Peyer's patch (tissue), 4 donors: ENCODE measurements around the gene FSTL1. TPM values are rescaled to one million over a fixed set of nuclear protein-coding genes. Genes with fewer than 3 reads are reported as not detected.

ENCODE experiments used
- DNase-seq, 3 donors: peaks; one replicate each; pipeline ENCODE4 v3.0.0-alpha.2; 2017 to 2019
- H3K27ac ChIP-seq, 4 donors: fragments of 200-600 bp; sonication (generic); one replicate each; pipeline ENCODE4 v1.5.1; 2016 to 2019
- H3K27me3 ChIP-seq, 2 donors: fragments of 200-600 bp; sonication (generic); one replicate each; pipeline ENCODE4 v1.5.1; 2019
- H3K36me3 ChIP-seq, 3 donors: fragments of 200-600 bp; sonication (generic); one replicate each; pipeline ENCODE4 v1.5.1; 2016 to 2019
- H3K4me1 ChIP-seq, 4 donors: fragments of 200-600 bp; sonication (generic); one replicate each; pipeline ENCODE4 v1.5.1; 2016 to 2019
- H3K4me3 ChIP-seq, 4 donors: fragments of 200-600 bp; sonication (generic); 1 replicate in 3 of 4; 2 replicates in 1 of 4; pipeline ENCODE4 v1.5.1; 2016 to 2019; ENCODE audit warnings: mild to moderate bottlenecking in 1 of 4
- H3K9me3 ChIP-seq, 4 donors: fragments of 200-600 bp; sonication (generic); one replicate each; pipeline ENCODE4 v1.5.1; 2016 to 2019; ENCODE audit warnings: mild to moderate bottlenecking in 1 of 4
- POLR2A ChIP-seq, 2 donors: fragments of 450-650 bp; IDR thresholded peaks; one replicate each; pipeline ENCODE4 v1.5.1; 2017; ENCODE audit warnings: antibody characterized with exemption in 2 of 2, mild to moderate bottlenecking in 2 of 2, moderate library complexity in 2 of 2
- total RNA-seq, 4 donors: library from RNA; depleted of rRNA; stranded (reverse); fragments of >200 nt; gene quantifications; one replicate each; pipeline ENCODE4 v1.1.0, GENCODE V29; 2016
- TF ChIP-seq, protein P1 (sequence below), 6 experiments: fragments of 450-650 bp in 4 of 6; fragments of 200-600 bp in 2 of 6; sonication (generic) in 1 of 6; IDR thresholded peaks; one replicate each; pipeline ENCODE4 v1.5.1; 2017 to 2019; ENCODE audit warnings: antibody characterized with exemption in 6 of 6, mild to moderate bottlenecking in 3 of 6, moderate library complexity in 1 of 6

FSTL1 gene
- total RNA-seq, 4 donors from 2014 or later: 22.2 to 84.2 (median 59.8) TPM

DNA sequence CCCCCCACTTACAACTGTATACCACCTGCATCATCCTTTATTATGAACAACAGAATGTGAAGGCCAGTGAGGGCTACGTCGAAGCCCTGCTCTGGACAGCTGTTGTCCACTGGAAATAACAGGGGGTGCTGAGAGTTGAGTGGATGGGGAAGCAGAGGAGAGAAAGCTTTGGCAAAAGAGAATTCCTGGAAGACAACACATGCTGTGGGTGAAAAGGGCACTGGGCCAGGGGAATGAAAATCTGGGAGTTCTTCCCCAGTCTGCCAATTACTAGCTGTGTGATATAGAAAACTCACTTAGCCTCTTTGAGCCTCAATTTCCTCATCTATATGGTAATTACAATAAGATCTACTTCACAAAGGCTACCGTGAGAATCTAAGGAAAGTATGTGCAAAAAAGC, 40.7 kb downstream of the FSTL1 start:
- Histone ChIP-seq H3K36me3 (peaks cover 0 to 50% (median 0%) of the 10 kb centered on the region in 3 donors), H3K4me1 (peaks cover 0 to 5% (median 0%) of the 10 kb centered on the region in 4 donors), H3K4me3 (no peak overlapping the region), H3K27me3 (no peaks in the 10 kb centered on the region), H3K27ac (no peak overlapping the region), H3K9me3 (no peaks in the 10 kb centered on the region)
- DNase-seq: no peak
- TF ChIP-seq, protein P1, sequence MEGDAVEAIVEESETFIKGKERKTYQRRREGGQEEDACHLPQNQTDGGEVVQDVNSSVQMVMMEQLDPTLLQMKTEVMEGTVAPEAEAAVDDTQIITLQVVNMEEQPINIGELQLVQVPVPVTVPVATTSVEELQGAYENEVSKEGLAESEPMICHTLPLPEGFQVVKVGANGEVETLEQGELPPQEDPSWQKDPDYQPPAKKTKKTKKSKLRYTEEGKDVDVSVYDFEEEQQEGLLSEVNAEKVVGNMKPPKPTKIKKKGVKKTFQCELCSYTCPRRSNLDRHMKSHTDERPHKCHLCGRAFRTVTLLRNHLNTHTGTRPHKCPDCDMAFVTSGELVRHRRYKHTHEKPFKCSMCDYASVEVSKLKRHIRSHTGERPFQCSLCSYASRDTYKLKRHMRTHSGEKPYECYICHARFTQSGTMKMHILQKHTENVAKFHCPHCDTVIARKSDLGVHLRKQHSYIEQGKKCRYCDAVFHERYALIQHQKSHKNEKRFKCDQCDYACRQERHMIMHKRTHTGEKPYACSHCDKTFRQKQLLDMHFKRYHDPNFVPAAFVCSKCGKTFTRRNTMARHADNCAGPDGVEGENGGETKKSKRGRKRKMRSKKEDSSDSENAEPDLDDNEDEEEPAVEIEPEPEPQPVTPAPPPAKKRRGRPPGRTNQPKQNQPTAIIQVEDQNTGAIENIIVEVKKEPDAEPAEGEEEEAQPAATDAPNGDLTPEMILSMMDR (IDR thresholded peaks at IDR 0.05): no peak
- TF ChIP-seq POLR2A (IDR thresholded peaks at IDR 0.05): no peak

DNA sequence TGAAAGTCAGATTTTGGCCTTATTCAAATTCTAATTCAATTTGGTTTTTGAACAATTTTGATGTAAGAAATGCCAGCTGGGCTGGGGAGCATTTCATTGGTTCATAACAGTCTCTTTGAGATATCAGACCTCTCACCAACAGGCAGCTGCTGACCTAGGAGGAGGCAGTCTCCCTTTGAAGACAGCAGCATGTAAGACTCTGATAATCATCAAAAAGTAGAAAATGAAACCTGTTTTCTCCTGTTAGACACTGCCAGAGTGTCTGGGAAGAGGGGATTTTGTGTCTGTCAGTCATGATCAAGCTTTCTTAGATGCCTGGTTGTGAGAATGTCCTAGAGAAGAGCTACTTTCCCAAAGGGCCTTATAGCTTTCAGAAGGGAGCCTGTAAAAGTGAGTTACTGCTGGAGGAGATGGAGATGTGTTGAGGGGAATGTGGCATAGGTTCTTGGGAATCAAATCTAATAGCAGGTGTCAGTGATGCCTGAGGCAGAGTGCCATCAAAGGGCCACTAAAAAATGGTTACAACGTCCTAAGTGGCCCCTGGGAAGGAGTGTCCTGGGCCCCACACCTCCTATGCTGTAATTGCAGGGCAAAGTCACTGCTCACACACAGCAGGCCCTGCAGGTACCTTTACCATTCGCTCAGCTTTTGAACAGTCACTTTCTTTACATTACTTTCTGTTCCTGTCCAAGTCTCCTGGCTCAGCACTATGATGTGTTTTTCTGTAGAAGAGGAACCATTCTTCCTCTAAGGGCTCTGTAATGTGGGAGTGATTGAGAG, 43.1 kb downstream of the FSTL1 start:
- DNase-seq: no peak
- H3K36me3 ChIP-seq: peaks cover 0 to 62% (median 0%) of the 10 kb centered on the region in 3 donors
- TF ChIP-seq, protein P1 (IDR thresholded peaks at IDR 0.05): no peak
- no peak for TF ChIP-seq POLR2A (IDR thresholded peaks at IDR 0.05)

DNA sequence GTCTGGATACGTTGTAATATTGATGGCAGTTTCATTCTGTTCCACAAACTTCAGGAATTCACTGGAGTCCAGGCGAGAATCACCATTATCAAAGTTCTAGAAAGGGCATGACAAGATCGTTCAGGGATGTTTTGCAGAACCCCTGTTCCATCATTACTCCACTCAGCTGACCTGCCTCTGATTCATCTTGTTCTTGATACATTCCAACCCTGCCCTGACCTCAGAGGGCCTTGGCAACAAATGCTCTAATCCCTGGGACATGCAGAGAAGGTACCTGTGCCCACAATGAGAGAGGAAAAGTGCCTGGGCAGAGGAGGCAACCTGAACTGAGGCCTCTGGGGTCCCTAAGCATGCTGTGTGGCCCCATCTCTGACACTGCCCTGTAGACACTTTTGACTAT, 45.9 kb downstream of the FSTL1 start:
- TF ChIP-seq, protein P1 (IDR thresholded peaks at IDR 0.05): no peak
- TF ChIP-seq POLR2A (IDR thresholded peaks at IDR 0.05): no peak
- no peak overlapping the region for H3K27ac ChIP-seq
- H3K36me3 ChIP-seq: peaks cover 0 to 73% (median 0%) of the 10 kb centered on the region in 3 donors
- no peaks in the 10 kb centered on the region for H3K9me3 ChIP-seq
- H3K4me1 ChIP-seq: no peaks in the 10 kb centered on the region
- DNase-seq: no peak
- H3K27me3 ChIP-seq: no peaks in the 10 kb centered on the region
- H3K4me3 ChIP-seq: no peak overlapping the region

More for the DNA sequence above, 43.1 kb downstream of the FSTL1 start:
- H3K27me3 ChIP-seq: no peaks in the 10 kb centered on the region
- no peak overlapping the region for H3K27ac ChIP-seq
- no peaks in the 10 kb centered on the region for H3K9me3 ChIP-seq
- H3K4me3 ChIP-seq: no peak overlapping the region
- no peaks in the 10 kb centered on the region for H3K4me1 ChIP-seq

DNA sequence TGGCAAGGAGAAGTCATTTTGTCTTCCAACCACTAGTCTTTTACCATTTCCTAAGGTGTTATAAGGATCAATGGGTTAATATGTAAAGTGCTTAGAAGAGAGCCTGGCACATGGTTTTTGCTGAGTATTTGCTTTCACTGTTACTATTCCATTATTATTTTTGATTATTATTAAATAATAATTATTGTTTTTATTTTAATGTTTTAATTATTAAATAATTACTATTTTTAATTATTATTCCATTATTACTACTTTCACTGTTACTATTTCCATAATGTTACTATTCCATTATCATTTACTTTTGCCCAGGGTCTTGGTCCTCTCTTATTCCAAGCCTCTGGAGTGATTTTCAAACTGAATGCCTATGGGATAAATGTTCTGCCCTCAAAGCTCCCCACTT, 48.5 kb downstream of the FSTL1 start:
- DNase-seq: no peak
- H3K27ac ChIP-seq: no peak overlapping the region
- no peak overlapping the region for H3K4me3 ChIP-seq
- H3K27me3 ChIP-seq: no peaks in the 10 kb centered on the region
- H3K4me1 ChIP-seq: no peaks in the 10 kb centered on the region
- TF ChIP-seq, protein P1 (IDR thresholded peaks at IDR 0.05): no peak
- no peak for TF ChIP-seq POLR2A (IDR thresholded peaks at IDR 0.05)
- H3K9me3 ChIP-seq: no peaks in the 10 kb centered on the region
- peaks cover 0 to 74% (median 0%) of the 10 kb centered on the region in 3 donors for H3K36me3 ChIP-seq

DNA sequence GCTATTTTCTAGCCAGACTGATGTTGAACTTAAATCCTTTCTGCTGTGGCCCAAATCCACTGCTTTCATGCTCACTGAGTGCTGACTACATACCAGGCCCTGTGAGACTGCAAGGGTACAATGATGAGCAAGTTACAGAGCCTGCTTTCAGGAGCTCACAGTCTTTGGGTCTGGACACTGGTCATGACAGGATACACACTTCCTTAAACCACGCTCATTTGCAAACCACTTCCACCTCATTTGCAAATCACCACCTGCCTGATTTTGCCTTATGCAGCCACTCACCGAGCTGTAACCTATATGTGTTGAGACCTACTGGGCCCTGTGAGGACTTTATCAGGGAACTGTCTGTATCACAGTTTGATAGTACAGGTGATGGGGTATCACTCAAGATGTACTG, 51.4 kb downstream of the FSTL1 start:
- no peak overlapping the region for H3K4me3 ChIP-seq
- H3K27ac ChIP-seq: no peak overlapping the region
- peaks cover 0 to 70% (median 0%) of the 10 kb centered on the region in 3 donors for H3K36me3 ChIP-seq
- TF ChIP-seq, protein P1 (IDR thresholded peaks at IDR 0.05): no peak
- DNase-seq: no peak
- H3K9me3 ChIP-seq: no peaks in the 10 kb centered on the region
- no peaks in the 10 kb centered on the region for H3K4me1 ChIP-seq
- H3K27me3 ChIP-seq: no peaks in the 10 kb centered on the region
